Central memory CD8-positive, alpha-beta T cell (primary cell): Measurements from ENCODE around the gene CAMK2B.

Experiments used
- ATAC-seq: fragments of 150-1000 bp; cut with Tn5 transposase; replicated peaks from 2 replicates; pipeline ENCODE4 v1.10.0; 2022; ENCODE audit warnings: mild to moderate bottlenecking, moderate FRiP score, moderate number of reproducible peaks; ENCODE audit not compliant: poor library complexity, severe bottlenecking; ENCODE audit errors: extremely low read depth
- DNase-seq, 2 donors: peaks; one replicate each; pipeline ENCODE4 v3.0.0; 2021; ENCODE audit warnings: low spot score in 2 of 2
- H3K27ac Mint-ChIP-seq: one replicate; pipeline ENCODE4 v1.8.0; 2022; ENCODE audit warnings: low read depth, mild to moderate bottlenecking, moderate library complexity, mixed read lengths
- H3K27me3 Mint-ChIP-seq: one replicate; pipeline ENCODE4 v1.8.0; 2022; ENCODE audit warnings: mixed read lengths
- H3K36me3 Mint-ChIP-seq: one replicate; pipeline ENCODE4 v1.8.0; 2022; ENCODE audit warnings: mild to moderate bottlenecking, moderate library complexity, mixed read lengths; ENCODE audit not compliant: insufficient read depth
- H3K4me1 Mint-ChIP-seq: one replicate; pipeline ENCODE4 v1.8.0; 2022; ENCODE audit warnings: mixed read lengths
- H3K4me3 Mint-ChIP-seq: one replicate; pipeline ENCODE4 v1.8.0; 2022; ENCODE audit warnings: mild to moderate bottlenecking, moderate library complexity, mixed read lengths
- H3K9me3 Mint-ChIP-seq: one replicate; pipeline ENCODE4 v1.8.0; 2022; ENCODE audit warnings: mixed read lengths

The CAMK2B gene

DNA sequence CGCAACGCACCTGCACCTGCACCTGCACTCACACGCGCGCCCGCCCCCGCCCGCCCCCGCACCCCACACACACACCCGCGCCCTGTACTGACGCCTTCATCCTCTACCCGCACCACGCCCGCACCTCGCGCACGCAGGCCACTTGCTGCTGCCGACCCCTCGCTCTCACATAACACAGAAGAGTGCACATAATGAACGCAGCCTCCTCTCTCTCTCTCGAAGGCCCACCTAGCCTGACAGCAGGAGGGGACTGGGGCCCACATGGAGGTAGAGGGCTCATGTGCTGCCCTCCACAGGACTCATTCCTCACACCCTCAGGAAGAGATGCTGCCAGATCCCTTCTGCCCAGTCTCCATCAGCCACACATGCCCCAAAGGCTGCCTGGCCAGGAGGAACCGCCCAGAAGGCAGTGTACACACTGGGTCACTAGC lies 432 bp upstream of the CAMK2B start:
- Mint-ChIP-seq H3K27ac (no peak overlapping the region), H3K36me3 (peaks cover 3% of the 10 kb centered on the region), H3K9me3 (no peaks in the 10 kb centered on the region), H3K27me3 (peaks cover 56% of the 10 kb centered on the region), H3K4me1 (peaks cover 6% of the 10 kb centered on the region), H3K4me3 (peak overlapping the region; percentile 66)
- DNase-seq (no peak), ATAC-seq (no peak)

DNA sequence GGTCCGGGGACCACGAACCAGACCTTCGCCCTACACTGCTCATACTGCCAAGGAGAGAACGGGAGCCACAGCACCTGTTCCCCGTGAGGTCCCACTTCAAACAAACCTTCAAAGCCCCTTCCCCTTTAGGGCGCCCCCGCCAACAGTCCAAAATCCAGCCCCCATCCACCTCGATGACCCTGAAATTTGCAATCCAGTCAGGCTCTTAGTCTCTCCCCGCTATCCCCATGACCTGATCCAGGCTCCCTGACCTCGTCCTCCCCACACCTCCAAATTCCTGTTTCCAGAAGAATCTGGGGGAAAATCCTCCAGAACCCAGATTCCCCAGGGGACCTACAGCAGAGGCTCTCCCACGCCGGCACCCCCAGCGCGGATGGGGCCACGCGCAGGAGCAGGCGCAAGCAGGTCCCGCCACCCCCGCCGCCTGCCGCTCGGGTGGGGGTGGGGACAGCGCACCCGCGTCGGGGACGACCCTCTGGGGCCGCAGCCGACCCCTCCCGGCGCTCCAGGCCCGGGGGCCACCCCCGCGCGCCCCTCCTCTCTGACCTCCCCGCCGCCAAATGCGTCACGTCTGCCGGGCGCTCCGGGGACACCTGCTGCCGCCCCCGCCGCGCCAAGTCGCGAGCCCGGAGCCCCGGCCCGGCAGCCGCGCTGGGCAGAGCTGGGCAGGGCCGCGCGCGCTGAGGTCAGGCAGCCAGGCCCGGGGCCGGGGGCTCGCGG lies 753 bp downstream of the CAMK2B start:
- H3K4me1 Mint-ChIP-seq, result peaks cover 6% of the 10 kb centered on the region
- no peak overlapping the region for H3K27ac Mint-ChIP-seq
- H3K36me3 Mint-ChIP-seq, result peaks cover 2% of the 10 kb centered on the region
- DNase-seq (no peak), ATAC-seq (no peak)
- H3K27me3 Mint-ChIP-seq, result peaks cover 55% of the 10 kb centered on the region
- no peak overlapping the region for H3K4me3 Mint-ChIP-seq
- H3K9me3 Mint-ChIP-seq, result no peaks in the 10 kb centered on the region

DNA sequence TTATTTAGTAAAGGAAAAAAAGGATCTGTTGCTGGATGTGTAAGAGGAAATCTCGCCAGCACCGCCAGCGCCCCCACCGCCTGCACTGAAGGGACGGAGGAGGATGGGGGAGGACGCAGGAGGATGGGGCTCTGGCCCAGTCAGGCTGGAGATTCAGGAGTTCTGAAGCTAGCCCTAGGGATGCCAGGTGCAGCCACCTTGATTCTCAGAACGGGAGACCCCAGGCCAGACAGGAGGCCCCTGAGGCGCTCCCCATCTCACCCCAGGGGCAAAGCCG lies 1.3 kb downstream of the CAMK2B start:
- DNase-seq (no peak), ATAC-seq (no peak)
- no peak overlapping the region for H3K4me3 Mint-ChIP-seq
- no peaks in the 10 kb centered on the region for H3K9me3 Mint-ChIP-seq
- no peak overlapping the region for H3K27ac Mint-ChIP-seq
- H3K4me1 Mint-ChIP-seq, result peaks cover 6% of the 10 kb centered on the region
- peaks cover 55% of the 10 kb centered on the region for H3K27me3 Mint-ChIP-seq
- H3K36me3 Mint-ChIP-seq, result peaks cover 2% of the 10 kb centered on the region

DNA sequence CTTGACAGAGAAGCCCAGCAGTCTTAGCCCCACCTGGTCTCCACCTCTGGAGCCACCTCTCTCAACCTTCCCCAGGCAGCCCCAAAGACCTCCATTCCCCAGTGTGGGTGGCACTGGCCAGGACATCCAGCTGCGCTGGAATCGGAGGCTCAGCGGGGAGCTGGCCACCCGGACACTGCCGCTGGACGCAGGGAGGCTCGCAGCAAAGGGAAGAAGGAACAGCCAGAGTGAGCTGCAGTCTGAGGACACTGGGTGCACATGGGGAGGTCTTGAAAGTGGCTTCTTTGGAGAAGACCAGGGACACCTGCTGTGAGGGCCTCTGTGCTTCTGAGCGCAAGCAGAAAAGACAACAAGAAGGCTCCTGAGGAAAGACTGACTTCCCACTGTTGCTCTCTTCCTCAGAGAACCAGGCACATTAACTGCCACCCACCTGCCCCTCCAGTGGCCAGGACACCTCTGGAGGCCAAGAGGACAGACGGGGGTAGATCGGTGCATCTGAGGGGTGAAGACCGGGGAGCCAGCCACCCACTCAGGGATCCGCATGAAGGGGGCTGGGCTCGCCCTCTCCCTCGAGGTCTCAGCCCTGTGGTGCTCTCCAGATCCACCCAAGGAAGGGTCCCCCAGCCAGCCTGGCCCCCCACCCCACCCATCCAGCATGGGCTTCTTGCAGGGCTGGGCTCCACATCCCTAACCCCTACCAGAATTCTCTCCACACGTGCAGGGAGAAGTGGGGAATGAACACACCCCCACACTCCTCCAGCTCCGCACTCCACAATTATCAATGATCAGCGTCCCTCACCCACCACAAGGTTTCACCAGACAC lies 1.8 kb downstream of the CAMK2B start:
- peaks cover 55% of the 10 kb centered on the region for H3K27me3 Mint-ChIP-seq
- no peak overlapping the region for H3K27ac Mint-ChIP-seq
- H3K4me1 Mint-ChIP-seq, result peaks cover 6% of the 10 kb centered on the region
- ATAC-seq, result no peak
- peaks cover 2% of the 10 kb centered on the region for H3K36me3 Mint-ChIP-seq
- DNase-seq, result no peak
- H3K4me3 Mint-ChIP-seq, result no peak overlapping the region
- H3K9me3 Mint-ChIP-seq, result no peaks in the 10 kb centered on the region

DNA sequence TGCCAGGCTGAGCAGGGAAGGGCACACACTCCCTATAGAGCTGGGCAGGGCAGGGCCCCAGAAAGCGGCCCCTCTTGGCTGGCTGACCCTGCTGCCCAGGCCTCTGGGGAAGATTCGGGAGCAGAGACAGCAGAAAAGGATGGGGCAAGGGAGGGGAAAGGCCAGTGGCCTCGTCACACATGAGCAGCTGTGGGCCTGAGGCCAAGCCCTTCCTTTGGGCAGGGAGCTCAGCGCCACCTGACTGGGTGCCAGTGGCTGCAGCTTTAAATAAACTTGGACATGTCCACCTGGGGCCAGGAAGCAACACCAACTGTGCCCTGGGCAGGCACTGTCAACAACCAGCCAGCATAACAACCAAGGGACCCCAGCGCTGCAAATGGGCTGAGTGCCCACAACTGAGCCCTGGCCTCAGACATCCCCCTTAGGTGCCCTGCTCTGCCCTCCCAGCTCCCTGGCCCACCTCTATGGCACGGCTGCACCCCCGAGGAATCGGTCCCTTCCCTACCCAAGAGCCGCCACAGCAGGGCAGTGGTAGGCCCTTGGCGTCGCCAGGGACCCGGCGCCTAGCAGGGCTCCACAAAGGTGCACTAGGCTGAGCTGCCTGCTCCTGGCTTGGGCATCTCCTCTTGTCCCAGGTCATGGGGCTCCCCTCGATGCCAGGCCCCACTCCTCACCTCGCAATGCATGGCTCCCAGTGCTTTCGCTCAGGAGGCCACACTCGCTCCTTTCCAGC lies 2.6 kb downstream of the CAMK2B start:
- ATAC-seq, result no peak
- Mint-ChIP-seq H3K4me3 (no peak overlapping the region), H3K9me3 (no peaks in the 10 kb centered on the region), H3K27me3 (peaks cover 55% of the 10 kb centered on the region), H3K36me3 (peaks cover 2% of the 10 kb centered on the region), H3K4me1 (peaks cover 6% of the 10 kb centered on the region), H3K27ac (no peak overlapping the region)
- DNase-seq, result no peak

DNA sequence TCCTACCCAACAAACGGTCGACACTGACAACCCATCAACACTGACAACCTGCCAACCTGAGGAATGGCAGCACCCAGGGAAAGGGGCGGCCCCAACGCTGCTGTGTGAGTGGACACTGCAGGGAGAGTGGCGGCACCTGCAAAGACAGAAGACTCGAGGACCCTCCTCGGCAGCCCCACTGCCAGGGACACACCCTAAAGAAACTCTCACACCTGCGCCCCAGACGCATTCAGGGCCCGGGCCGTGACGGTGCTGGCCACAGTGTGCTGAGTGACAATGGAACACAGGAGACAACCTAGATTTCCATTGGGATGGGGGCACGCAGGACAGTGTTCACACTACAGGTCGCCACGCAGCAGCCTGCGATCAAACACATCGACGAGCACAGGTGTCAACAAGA lies 3.6 kb downstream of the CAMK2B start:
- H3K9me3 Mint-ChIP-seq, result no peaks in the 10 kb centered on the region
- ATAC-seq (no peak), DNase-seq (no peak)
- no peak overlapping the region for H3K27ac Mint-ChIP-seq
- H3K4me3 Mint-ChIP-seq, result no peak overlapping the region
- peaks cover 52% of the 10 kb centered on the region for H3K27me3 Mint-ChIP-seq
- H3K36me3 Mint-ChIP-seq, result peaks cover 2% of the 10 kb centered on the region
- H3K4me1 Mint-ChIP-seq, result peaks cover 6% of the 10 kb centered on the region

DNA sequence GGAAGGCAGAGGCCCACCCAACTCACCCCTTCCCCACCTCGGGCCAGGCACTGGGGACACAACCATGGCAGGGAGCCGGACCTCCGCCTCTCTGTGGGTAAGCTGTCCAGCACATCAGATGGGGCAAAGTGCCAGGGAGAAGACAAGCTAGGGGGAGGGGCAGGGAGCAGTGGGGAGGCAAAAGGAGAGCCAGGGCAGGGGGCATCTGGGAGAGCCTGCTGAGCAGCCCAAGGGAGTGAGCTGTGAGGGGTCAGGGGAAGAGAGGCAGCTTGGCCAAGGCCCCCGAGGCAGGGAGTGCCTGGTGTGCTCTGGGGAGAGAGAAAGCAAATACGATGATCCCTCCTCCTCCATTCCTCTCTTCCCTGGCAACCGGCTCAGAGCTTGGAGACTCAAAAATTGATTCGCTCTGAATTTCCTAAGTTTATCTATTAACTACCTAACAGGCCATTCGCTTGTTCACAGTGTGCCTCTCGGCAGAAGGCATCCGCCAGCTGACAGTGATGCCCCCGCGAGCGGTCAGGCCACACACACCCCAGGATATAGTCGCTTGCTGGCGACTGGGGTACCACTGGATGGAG lies 4.5 kb downstream of the CAMK2B start:
- Mint-ChIP-seq H3K36me3 (no peaks in the 10 kb centered on the region), H3K4me1 (peaks cover 4% of the 10 kb centered on the region), H3K27me3 (peaks cover 43% of the 10 kb centered on the region), H3K4me3 (no peak overlapping the region), H3K27ac (no peak overlapping the region), H3K9me3 (no peaks in the 10 kb centered on the region)
- DNase-seq (no peak), ATAC-seq (no peak)

DNA sequence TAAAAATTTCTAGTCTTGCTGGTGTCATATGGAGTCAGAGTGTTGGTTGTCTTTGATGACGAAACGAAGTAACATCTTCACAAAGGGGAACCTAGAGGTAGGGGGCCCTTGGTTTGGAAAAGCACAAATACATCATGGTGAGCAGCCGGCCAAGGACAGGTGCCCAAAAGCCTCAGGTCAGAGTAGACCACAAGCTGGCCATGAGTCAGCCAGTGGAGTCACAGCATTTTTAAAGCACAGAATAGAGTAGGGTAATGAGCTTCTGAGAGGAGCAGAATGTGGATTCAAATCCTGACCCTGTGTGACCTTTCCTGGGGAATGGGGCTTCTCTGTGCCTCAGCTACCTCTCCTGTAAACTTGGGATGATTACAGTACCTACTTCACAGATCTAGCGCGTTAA lies 5.3 kb downstream of the CAMK2B start:
- Mint-ChIP-seq H3K27me3 (peaks cover 37% of the 10 kb centered on the region), H3K27ac (no peak overlapping the region)

DNA sequence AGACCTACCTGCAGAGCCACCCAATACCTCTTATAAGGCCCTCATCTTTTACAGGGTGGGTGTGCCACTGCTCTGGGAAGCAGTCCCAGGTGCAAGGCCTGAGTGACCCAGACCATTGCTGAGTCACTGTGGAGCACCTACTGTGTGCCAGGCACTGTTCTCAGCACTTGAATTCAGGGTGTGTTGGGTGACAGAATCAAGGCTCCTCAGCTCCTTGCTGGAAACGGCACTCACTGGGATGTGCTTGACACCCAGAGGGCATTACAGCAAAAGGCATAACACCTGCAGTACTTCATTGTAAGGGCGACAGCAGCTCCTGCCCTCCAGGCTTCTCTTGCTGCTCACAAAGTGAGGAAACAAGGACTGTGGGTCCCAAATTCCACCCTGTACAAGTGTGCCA lies 7.1 kb downstream of the CAMK2B start:
- Mint-ChIP-seq H3K27ac (no peak overlapping the region), H3K4me1 (no peaks in the 10 kb centered on the region), H3K27me3 (peaks cover 24% of the 10 kb centered on the region), H3K36me3 (no peaks in the 10 kb centered on the region), H3K9me3 (no peaks in the 10 kb centered on the region), H3K4me3 (no peak overlapping the region)
- DNase-seq (no peak), ATAC-seq (no peak)

More for the DNA sequence above, 5.3 kb downstream of the CAMK2B start:
- Mint-ChIP-seq H3K4me1 (no peaks in the 10 kb centered on the region), H3K9me3 (no peaks in the 10 kb centered on the region), H3K36me3 (no peaks in the 10 kb centered on the region), H3K4me3 (no peak overlapping the region)
- DNase-seq, result no peak
- ATAC-seq, result no peak

DNA sequence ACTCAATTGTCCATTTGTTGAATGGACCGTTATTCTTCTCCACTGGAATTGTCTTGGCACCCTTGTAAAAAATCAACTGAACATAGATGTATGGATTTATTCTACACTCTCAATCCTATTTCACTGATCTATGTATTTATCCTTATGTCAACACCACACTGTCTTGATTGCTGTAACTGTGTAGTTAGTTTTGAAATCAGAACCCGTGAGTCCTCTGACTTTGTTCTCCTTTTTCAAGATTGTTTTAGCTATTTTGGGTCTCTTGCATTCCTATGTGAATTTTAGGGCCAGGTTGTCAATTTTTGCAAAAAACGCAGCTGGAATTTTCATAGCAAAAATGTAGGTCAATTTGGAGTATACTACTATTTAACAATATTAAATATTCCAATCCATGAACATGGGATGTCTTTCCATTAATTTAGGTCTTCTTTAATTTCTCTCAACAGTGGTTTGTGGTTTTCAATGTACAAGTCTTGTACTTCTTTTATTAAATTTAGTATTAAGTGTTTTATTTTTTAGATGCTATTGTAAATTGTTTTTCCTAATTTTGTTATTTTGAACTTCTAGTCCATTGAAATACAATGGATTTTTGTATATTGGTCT lies 10.0 kb downstream of the CAMK2B start:
- H3K4me3 Mint-ChIP-seq, result no peak overlapping the region
- H3K9me3 Mint-ChIP-seq, result no peaks in the 10 kb centered on the region
- H3K27ac Mint-ChIP-seq, result no peak overlapping the region
- no peaks in the 10 kb centered on the region for H3K36me3 Mint-ChIP-seq
- H3K27me3 Mint-ChIP-seq, result peaks cover 19% of the 10 kb centered on the region
- no peaks in the 10 kb centered on the region for H3K4me1 Mint-ChIP-seq
- DNase-seq (no peak), ATAC-seq (no peak)

DNA sequence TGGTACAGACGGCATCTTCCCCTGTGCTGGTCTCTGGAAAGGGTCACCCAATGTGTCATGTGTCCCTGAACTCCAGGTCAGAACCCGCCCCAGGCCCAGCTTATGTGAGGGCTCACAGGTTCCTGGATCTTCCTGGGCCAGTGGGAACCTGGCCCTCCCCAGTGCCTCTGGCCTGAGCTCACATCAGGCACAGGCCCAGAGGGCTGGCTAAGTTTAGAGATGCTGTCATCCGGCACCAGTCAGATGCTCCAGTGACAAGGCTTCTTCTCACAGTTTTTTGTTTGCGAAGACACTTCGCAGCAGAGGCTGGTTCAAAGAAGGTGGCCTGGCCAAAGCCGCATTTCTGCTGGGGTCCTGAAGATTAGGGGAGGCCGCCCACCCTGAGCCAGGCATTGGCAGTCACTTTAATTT lies 11.8 kb downstream of the CAMK2B start:
- H3K9me3 Mint-ChIP-seq, result no peaks in the 10 kb centered on the region
- H3K4me3 Mint-ChIP-seq, result no peak overlapping the region
- no peaks in the 10 kb centered on the region for H3K4me1 Mint-ChIP-seq
- DNase-seq (no peak), ATAC-seq (no peak)
- no peaks in the 10 kb centered on the region for H3K36me3 Mint-ChIP-seq
- H3K27ac Mint-ChIP-seq, result no peak overlapping the region
- peaks cover 25% of the 10 kb centered on the region for H3K27me3 Mint-ChIP-seq

DNA sequence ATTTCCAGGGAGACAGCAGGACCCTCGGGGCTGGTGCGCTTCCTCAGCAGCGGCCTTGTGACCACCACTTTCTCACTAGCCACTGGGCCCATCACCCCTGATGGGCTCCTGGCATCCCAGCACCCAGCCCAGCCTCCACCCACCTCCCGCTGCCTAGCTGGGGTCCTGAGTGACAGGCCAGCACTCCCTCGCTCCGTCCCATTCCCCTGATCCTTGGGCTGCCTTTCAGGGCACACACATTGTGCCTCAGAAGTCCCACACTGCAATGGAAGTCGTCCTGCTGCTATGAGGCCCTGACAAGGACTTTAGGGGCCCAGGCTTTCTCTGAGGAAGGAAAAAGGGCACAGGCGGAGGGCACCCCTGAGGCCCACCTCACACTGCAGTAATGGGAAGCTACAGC lies 12.4 kb downstream of the CAMK2B start:
- Mint-ChIP-seq H3K36me3 (no peaks in the 10 kb centered on the region), H3K4me1 (no peaks in the 10 kb centered on the region), H3K9me3 (no peaks in the 10 kb centered on the region), H3K27ac (no peak overlapping the region), H3K27me3 (peaks cover 25% of the 10 kb centered on the region), H3K4me3 (no peak overlapping the region)
- ATAC-seq (no peak), DNase-seq (peak in 1 of 2 donors; percentile 9)
